ENCODE data around the gene SMARCA5. TPM values are rescaled to one million over a fixed set of nuclear protein-coding genes. Genes with fewer than 3 reads are reported as not detected.

Gene SMARCA5
- total and polyA plus RNA-seq, 9 of the 15 experiments (the other 6 are each of a cell fraction or from before 2014, with no cell fraction given): 21.6 to 57.8 (median 34.6) TPM

- TF ChIP-seq MLX (CRISPR knock-in tag; conservative IDR thresholded peaks at IDR 0.05): 0 out of 4 replicates have a peak, but pooled peaks of 1 of the 2 experiments have one; percentile 52
- no peak for TF ChIP-seq ZNF140 (CRISPR knock-in tag; IDR thresholded peaks at IDR 0.05)
- peak in 1 of 2 experiments; percentile 47; a peak in 2 of 4 replicates for TF ChIP-seq SIN3A (IDR thresholded peaks at IDR 0.05; ENCODE audit: borderline replicate concordance in 2 of 2, control insufficient read depth in 1 of 2, low read depth in 2 of 2, low read length in 2 of 2)
- TF ChIP-seq PML (IDR thresholded peaks at IDR 0.05; ENCODE audit: low read length): peak; percentile 44; the same call in 1 of the 2 replicates
- TF ChIP-seq ZNF551 (CRISPR knock-in tag; IDR thresholded peaks at IDR 0.05): no peak
- TF ChIP-seq TEAD1 (CRISPR knock-in tag; IDR thresholded peaks at IDR 0.05): 0 out of 4 replicates have a peak, but pooled peaks of 1 of the 2 experiments have one; percentile 28
- TF ChIP-seq MLLT1 (IDR thresholded peaks at IDR 0.05): peak in 1 of 2 experiments; percentile 64; a peak in 2 of 4 replicates
- TF ChIP-seq RNF219 (CRISPR knock-in tag; IDR thresholded peaks at IDR 0.05): no peak
- no peak for TF ChIP-seq ZFP1 (CRISPR knock-in tag; IDR thresholded peaks at IDR 0.05)
- no peak for TF ChIP-seq PTRF (tag; IDR thresholded peaks at IDR 0.05)
- TF ChIP-seq THAP7 (CRISPR knock-in tag; IDR thresholded peaks at IDR 0.05): no peak
- TF ChIP-seq CC2D1A (IDR thresholded peaks at IDR 0.05): peak; percentile 40; the same call in 1 of the 2 replicates
- TF ChIP-seq ID3 (CRISPR knock-in tag; IDR thresholded peaks at IDR 0.05): no peak
- no peak for TF ChIP-seq ID3 (tag; IDR thresholded peaks at IDR 0.05)
- TF ChIP-seq HCFC1 (IDR thresholded peaks at IDR 0.05; ENCODE audit: low read depth, low read length): no peak
- TF ChIP-seq CEBPB (tag; IDR thresholded peaks at IDR 0.05): peak; percentile 43; the same call in 1 of the 2 replicates
- TF ChIP-seq ZNF518B (CRISPR knock-in tag; IDR thresholded peaks at IDR 0.05): no peak
These were observed at the start of gene SMARCA5 (continued) for GRCh38 chr4:143513314-143514168.

Data from K562 (cell line).